Activated T-cell treated with anti-CD3 and anti-CD28 coated beads, Interleukin-2, amount 50 U/mL, for 72 hours (primary cell): ENCODE measurements around the gene PLA1A. TPM values are rescaled to one million over a fixed set of nuclear protein-coding genes. Genes with fewer than 3 reads are reported as not detected.

Experiments
- ATAC-seq, 2 donors: fragments of 150-1000 bp; cut with Tn5 transposase; replicated peaks in 1 of 2; 2 replicates each; pipeline ENCODE4 v1.10.0; 2021; ENCODE audit warnings: moderate library complexity in 2 of 2, mild to moderate bottlenecking in 1 of 2
- DNase-seq, 2 donors: peaks; one replicate each; pipeline ENCODE4 v3.0.0; 2021 to 2022; ENCODE audit warnings: mixed read lengths in 1 of 2
- H3K27ac Mint-ChIP-seq: one replicate; pipeline ENCODE4 v1.8.0; 2022; ENCODE audit warnings: mild to moderate bottlenecking, moderate library complexity, mixed read lengths
- H3K27me3 Mint-ChIP-seq: one replicate; pipeline ENCODE4 v1.8.0; 2022; ENCODE audit warnings: low read depth, mixed read lengths
- H3K36me3 Mint-ChIP-seq, 2 donors: one replicate each; pipeline ENCODE4 v1.8.0; 2022; ENCODE audit warnings: mixed read lengths in 2 of 2, mild to moderate bottlenecking in 1 of 2; ENCODE audit not compliant: insufficient read depth in 2 of 2
- H3K4me1 Mint-ChIP-seq: one replicate; pipeline ENCODE4 v1.8.0; 2022; ENCODE audit warnings: low read depth, mixed read lengths
- H3K4me3 Mint-ChIP-seq, 2 donors: one replicate each; pipeline ENCODE4 v1.8.0; 2022; ENCODE audit warnings: mild to moderate bottlenecking in 2 of 2, mixed read lengths in 2 of 2, moderate library complexity in 2 of 2
- H3K9me3 Mint-ChIP-seq, 2 donors: one replicate each; pipeline ENCODE4 v1.8.0; 2022; ENCODE audit warnings: mixed read lengths in 2 of 2
- total RNA-seq, 2 donors: library from RNA; stranded (reverse); gene quantifications; one replicate each; pipeline ENCODE4 v1.2.3, GENCODE V29; 2022

Gene PLA1A
- total RNA-seq, 2 donors from 2014 or later, result 0.79 to 1.2 TPM

- H3K36me3 Mint-ChIP-seq, result no peaks in the 10 kb centered on the region
- DNase-seq, result no peak
- no peak overlapping the region for H3K4me3 Mint-ChIP-seq
- ATAC-seq, result no peak
- H3K27me3 Mint-ChIP-seq, result no peaks in the 10 kb centered on the region
- no peak overlapping the region for H3K27ac Mint-ChIP-seq
- no peaks in the 10 kb centered on the region for H3K4me1 Mint-ChIP-seq
- no peaks in the 10 kb centered on the region for H3K9me3 Mint-ChIP-seq
Observed at GRCh38 chr3:119652306-119653033, 54.8 kb downstream of the PLA1A start.

GRCh38 chr3:119653876-119654275 lies 56.2 kb downstream of the PLA1A start:
- DNase-seq (no peak), ATAC-seq (no peak)
- Mint-ChIP-seq H3K4me1 (no peaks in the 10 kb centered on the region), H3K27me3 (no peaks in the 10 kb centered on the region), H3K9me3 (no peaks in the 10 kb centered on the region), H3K36me3 (no peaks in the 10 kb centered on the region), H3K4me3 (no peak overlapping the region), H3K27ac (no peak overlapping the region)

- no peak overlapping the region for H3K4me3 Mint-ChIP-seq
- no peaks in the 10 kb centered on the region for H3K27me3 Mint-ChIP-seq
- DNase-seq (no peak), ATAC-seq (no peak)
- no peaks in the 10 kb centered on the region for H3K9me3 Mint-ChIP-seq
- H3K36me3 Mint-ChIP-seq, result no peaks in the 10 kb centered on the region
- no peak overlapping the region for H3K27ac Mint-ChIP-seq
- H3K4me1 Mint-ChIP-seq, result peaks cover 7% of the 10 kb centered on the region
Observed at GRCh38 chr3:119657887-119658702, 60.4 kb downstream of the PLA1A start.

- DNase-seq (no peak), ATAC-seq (no peak)
- no peaks in the 10 kb centered on the region for H3K27me3 Mint-ChIP-seq
- H3K4me1 Mint-ChIP-seq, result peaks cover 7% of the 10 kb centered on the region
- no peak overlapping the region for H3K27ac Mint-ChIP-seq
- no peaks in the 10 kb centered on the region for H3K9me3 Mint-ChIP-seq
- H3K4me3 Mint-ChIP-seq, result no peak overlapping the region
- no peaks in the 10 kb centered on the region for H3K36me3 Mint-ChIP-seq
Observed at GRCh38 chr3:119658994-119659393, 61.3 kb downstream of the PLA1A start.

- peaks cover 7% of the 10 kb centered on the region for H3K4me1 Mint-ChIP-seq
- no peak for ATAC-seq
- no peak overlapping the region for H3K4me3 Mint-ChIP-seq
- no peak for DNase-seq
- H3K27ac Mint-ChIP-seq, result no peak overlapping the region
- no peaks in the 10 kb centered on the region for H3K9me3 Mint-ChIP-seq
- H3K36me3 Mint-ChIP-seq, result no peaks in the 10 kb centered on the region
- no peaks in the 10 kb centered on the region for H3K27me3 Mint-ChIP-seq
Observed at GRCh38 chr3:119659606-119660291, 62.1 kb downstream of the PLA1A start.

GRCh38 chr3:119660474-119661440 lies 63.1 kb downstream of the PLA1A start, which contains the start of gene POPDC2:
Gene POPDC2, minus strand, starts transcription at chr3:119660589. Its CDS starts 166 bp downstream, at chr3:119660423.
- no peak for DNase-seq
- H3K36me3 Mint-ChIP-seq, result no peaks in the 10 kb centered on the region
- no peaks in the 10 kb centered on the region for H3K9me3 Mint-ChIP-seq
- no peak for ATAC-seq
- no peak within 1 kb of the TSS for H3K27ac Mint-ChIP-seq
- peaks cover 7% of the 10 kb centered on the region for H3K4me1 Mint-ChIP-seq
- no peaks in the 10 kb centered on the region for H3K27me3 Mint-ChIP-seq
- no peak within 1 kb of the TSS for H3K4me3 Mint-ChIP-seq

- no peaks in the 10 kb centered on the region for H3K27me3 Mint-ChIP-seq
- H3K36me3 Mint-ChIP-seq, result peaks cover 3 to 4% of the 10 kb centered on the region in 2 donors
- ATAC-seq (no peak), DNase-seq (no peak)
- no peaks in the 10 kb centered on the region for H3K9me3 Mint-ChIP-seq
- H3K4me1 Mint-ChIP-seq, result peaks cover 7% of the 10 kb centered on the region
- H3K27ac Mint-ChIP-seq, result peak overlapping the region; percentile 62
- H3K4me3 Mint-ChIP-seq, result no peak overlapping the region
Observed at GRCh38 chr3:119662604-119663373, 65.1 kb downstream of the PLA1A start.

- H3K9me3 Mint-ChIP-seq, result no peaks in the 10 kb centered on the region
- H3K27me3 Mint-ChIP-seq, result no peaks in the 10 kb centered on the region
- no peak overlapping the region for H3K27ac Mint-ChIP-seq
- H3K36me3 Mint-ChIP-seq, result peaks cover 3 to 6% of the 10 kb centered on the region in 2 donors
- DNase-seq (no peak), ATAC-seq (no peak)
- H3K4me1 Mint-ChIP-seq, result peaks cover 7% of the 10 kb centered on the region
- H3K4me3 Mint-ChIP-seq, result no peak overlapping the region
Observed at GRCh38 chr3:119663885-119664284, 66.2 kb downstream of the PLA1A start.

- ATAC-seq (no peak), DNase-seq (no peak)
- peaks cover 7% of the 10 kb centered on the region for H3K4me1 Mint-ChIP-seq
- no peaks in the 10 kb centered on the region for H3K9me3 Mint-ChIP-seq
- no peaks in the 10 kb centered on the region for H3K27me3 Mint-ChIP-seq
- H3K27ac Mint-ChIP-seq, result peak overlapping the region; percentile 40
- peaks cover 6 to 7% of the 10 kb centered on the region in 2 donors for H3K36me3 Mint-ChIP-seq
- no peak overlapping the region for H3K4me3 Mint-ChIP-seq
Observed at GRCh38 chr3:119664370-119664769, 66.7 kb downstream of the PLA1A start.

- H3K4me1 Mint-ChIP-seq, result peaks cover 7% of the 10 kb centered on the region
- no peak for DNase-seq
- H3K36me3 Mint-ChIP-seq, result peaks cover 6 to 12% of the 10 kb centered on the region in 2 donors
- ATAC-seq, result no peak
- H3K4me3 Mint-ChIP-seq, result no peak overlapping the region
- H3K27ac Mint-ChIP-seq, result no peak overlapping the region
- no peaks in the 10 kb centered on the region for H3K9me3 Mint-ChIP-seq
- no peaks in the 10 kb centered on the region for H3K27me3 Mint-ChIP-seq
Observed at GRCh38 chr3:119664850-119665379, 67.2 kb downstream of the PLA1A start.

GRCh38 chr3:119665954-119666559 lies 68.4 kb downstream of the PLA1A start:
- Mint-ChIP-seq H3K27me3 (no peaks in the 10 kb centered on the region), H3K27ac (no peak overlapping the region), H3K4me3 (no peak overlapping the region), H3K9me3 (no peaks in the 10 kb centered on the region), H3K36me3 (peaks cover 6 to 15% of the 10 kb centered on the region in 2 donors), H3K4me1 (peaks cover 9% of the 10 kb centered on the region)
- ATAC-seq, result no peak
- no peak for DNase-seq
